HG03354 (cell line): ENCODE results near the gene KAT7.

ENCODE experiments used
- ATAC-seq: cut with Tn5 transposase; IDR thresholded peaks from one replicate; pipeline ENCODE4 v1.9.1; 2021; ENCODE audit warnings: mild to moderate bottlenecking; ENCODE audit not compliant: unreplicated experiment, poor library complexity, severe bottlenecking

Gene KAT7

GRCh38 chr17:49859991-49860953, 71.8 kb downstream of the KAT7 start:
- ATAC-seq, result no peak

DNA sequence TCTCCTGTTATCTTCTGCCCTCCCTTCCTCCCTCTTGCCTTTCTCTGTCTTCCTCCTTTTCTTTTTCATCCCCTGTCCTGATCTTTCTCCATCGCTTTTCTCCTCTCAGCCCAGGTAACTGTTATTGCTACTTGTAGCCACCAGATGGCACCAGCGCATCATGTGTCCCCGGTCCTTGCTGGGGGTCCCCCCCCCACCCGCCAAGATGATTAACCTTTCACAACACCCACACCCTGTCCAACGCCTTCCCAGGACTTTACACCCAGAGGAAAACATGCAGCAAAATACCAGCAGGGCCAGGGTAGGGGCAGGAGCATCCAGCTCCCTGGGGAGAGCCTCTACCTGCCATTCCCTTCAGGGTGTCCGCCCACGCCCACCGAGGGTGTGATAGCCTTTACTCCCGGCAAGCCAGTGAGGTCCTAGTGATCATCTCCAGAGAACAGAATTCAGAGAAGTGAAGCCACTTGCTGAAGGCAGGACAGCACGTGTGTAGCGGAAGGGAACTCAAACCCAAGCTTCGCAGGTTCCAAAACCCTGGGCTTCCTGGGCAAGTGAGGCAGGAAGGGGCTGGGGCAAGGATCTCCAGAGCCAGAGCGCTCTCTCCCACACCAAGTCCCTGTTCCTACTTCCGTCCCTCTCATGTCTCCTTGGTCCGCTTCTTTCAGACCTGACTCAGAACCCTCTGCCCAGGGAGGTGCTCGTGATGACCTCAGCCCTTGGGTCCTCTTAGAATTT, 72.8 kb downstream of the KAT7 start:
- no peak for ATAC-seq

DNA sequence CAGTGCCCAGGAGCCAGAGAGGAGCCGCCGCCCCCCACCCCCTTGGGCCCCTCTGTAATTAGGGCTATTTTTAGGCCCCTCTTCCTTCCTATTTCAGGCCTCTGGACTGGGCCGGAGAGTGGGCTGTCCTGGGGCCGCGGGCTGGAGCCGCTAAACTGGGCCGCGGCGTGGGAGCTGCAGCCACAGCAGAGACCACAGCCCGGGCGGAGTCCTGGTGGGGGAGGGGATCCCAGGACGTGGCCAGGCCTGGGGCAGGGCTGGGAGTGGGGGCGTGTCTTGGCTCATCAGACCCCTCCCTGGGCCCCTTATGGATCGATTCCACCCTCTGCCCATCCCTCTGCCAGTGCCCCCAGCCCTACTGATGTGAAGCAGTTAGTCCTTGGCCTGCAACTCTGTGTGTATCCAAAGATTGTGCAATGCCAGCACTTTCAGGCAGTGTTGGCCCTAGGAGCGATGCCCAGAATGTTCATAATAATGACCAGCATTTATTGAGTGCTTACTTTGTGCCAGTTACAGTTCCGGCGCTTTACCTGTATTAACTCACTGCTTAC, 74.4 kb downstream of the KAT7 start:
- ATAC-seq, result no peak

- ATAC-seq, result no peak
These were observed 77.5 kb downstream of the KAT7 start for GRCh38 chr17:49866019-49866380.

DNA sequence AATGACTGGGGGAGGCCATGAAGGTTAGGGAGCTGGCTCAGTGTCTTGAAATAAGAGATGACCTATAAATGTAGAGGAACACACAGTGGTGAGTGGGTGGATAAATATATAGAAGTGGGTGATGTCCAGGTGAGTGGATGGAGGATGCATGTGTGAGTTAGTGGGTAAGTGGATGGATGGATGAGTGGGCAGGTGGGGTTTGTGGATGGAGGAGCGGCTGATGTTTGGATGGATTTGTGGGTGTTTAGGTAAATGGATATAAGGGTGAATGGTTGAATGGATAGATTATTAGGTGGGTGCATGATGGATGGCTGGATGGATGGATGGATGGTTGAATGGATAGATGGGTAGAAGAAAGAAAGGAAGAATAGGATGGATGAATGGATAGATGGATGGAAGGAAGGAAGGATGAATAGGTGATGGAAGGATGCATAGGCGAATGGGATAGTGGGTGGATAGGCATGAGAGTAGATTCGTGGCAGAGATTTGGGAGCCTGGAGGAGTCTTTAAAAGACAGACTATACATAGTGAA, 78.5 kb downstream of the KAT7 start:
- no peak for ATAC-seq

GRCh38 chr17:49869038-49869374, 80.5 kb downstream of the KAT7 start:
- no peak for ATAC-seq

GRCh38 chr17:49870298-49870697, 81.8 kb downstream of the KAT7 start:
- no peak for ATAC-seq

GRCh38 chr17:49871211-49871610, 82.7 kb downstream of the KAT7 start:
- ATAC-seq, result no peak

GRCh38 chr17:49872754-49873377, 84.4 kb downstream of the KAT7 start:
- no peak for ATAC-seq

DNA sequence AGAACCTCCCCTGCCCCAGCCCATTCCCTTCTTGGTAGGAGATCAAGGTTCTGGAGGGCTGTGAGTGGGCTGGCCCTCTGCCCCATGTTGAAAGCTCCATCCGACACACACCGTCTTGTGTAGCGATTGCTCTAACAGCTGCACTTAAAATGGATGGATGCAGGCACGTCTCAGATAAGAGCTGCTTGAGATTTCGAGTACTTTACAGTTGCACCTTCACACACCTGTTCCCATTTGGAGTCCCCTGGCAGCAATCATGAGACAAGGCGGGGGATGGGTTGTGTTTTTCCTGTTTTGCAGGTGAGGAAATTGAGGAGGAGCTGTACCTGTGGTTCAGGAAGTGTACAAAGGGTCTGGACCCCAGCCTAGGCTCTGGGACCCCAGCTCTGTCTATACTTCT, 85.0 kb downstream of the KAT7 start:
- no peak for ATAC-seq

- no peak for ATAC-seq
These were observed 85.4 kb downstream of the KAT7 start for GRCh38 chr17:49873926-49874325.

DNA sequence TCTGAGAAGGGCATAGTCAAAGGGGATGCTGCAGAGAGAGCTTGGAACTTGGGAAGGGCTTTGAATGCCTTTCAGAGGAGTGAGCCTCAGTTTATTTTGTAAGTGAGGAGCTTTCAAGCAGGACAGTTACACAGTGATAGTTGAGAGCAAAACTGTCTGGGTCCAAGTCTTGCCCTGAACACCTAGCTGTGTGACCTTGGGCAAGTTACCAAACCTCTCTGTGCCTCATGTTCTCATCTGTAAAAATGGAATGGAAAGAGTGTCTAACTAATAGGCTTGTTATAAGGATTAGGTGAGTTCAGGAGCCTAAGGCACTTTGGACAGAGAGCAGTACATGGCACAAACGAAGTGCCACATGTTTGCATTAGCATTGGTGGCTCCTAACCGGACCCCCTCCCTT, 86.4 kb downstream of the KAT7 start:
- ATAC-seq, result no peak

- no peak for ATAC-seq
These were observed 87.2 kb downstream of the KAT7 start for GRCh38 chr17:49875685-49876084.

- no peak for ATAC-seq
These were observed 90.7 kb downstream of the KAT7 start for GRCh38 chr17:49878931-49879904.

DNA sequence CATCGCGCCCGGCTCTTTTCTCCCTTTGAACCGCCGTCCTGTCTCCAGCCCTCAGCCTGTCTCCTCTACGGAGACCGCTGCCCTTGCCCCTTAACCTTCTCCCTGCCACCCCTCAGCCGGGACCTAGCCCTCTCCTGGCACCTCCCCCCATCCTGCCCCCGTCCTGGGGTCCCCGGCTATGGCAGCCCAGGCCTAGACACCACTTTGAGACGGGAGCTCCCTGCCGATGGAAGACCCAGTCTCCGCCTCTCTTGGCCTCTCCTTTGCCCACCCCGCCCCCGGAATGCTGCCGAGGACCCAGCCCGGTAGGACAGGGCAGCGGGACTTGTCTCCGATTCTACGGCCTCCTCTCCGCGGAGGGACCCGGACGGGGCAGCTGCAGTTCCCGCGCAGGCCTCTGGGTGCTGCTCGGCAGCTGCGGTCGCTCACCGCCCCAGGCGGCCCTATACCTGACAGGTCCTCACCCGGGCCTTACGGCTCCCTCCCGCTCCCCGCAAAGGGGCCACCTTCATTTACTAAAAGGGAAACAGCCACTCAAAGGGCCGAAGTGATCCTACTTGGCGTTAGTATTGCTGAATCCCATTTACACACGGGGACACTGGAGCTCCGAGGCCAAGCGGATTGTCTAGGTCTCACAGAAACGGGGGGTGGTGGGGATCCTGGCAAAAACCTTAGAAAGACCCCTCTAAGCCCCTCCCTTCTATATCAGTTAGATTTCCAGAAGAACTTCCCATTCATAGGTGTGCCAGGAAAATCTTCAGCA, 92.0 kb downstream of the KAT7 start:
- peak; percentile 68 for ATAC-seq

GRCh38 chr17:49881054-49881402, 92.5 kb downstream of the KAT7 start:
- no peak for ATAC-seq

- no peak for ATAC-seq
These were observed 94.0 kb downstream of the KAT7 start for GRCh38 chr17:49882434-49882833.
